ENCODE measurements around the gene KMT5B. TPM values are rescaled to one million over a fixed set of nuclear protein-coding genes. Genes with fewer than 3 reads are reported as not detected.

KMT5B gene
- polyA plus RNA-seq, 4 donors: 66.5 to 81.5 (median 77.6) TPM

DNA sequence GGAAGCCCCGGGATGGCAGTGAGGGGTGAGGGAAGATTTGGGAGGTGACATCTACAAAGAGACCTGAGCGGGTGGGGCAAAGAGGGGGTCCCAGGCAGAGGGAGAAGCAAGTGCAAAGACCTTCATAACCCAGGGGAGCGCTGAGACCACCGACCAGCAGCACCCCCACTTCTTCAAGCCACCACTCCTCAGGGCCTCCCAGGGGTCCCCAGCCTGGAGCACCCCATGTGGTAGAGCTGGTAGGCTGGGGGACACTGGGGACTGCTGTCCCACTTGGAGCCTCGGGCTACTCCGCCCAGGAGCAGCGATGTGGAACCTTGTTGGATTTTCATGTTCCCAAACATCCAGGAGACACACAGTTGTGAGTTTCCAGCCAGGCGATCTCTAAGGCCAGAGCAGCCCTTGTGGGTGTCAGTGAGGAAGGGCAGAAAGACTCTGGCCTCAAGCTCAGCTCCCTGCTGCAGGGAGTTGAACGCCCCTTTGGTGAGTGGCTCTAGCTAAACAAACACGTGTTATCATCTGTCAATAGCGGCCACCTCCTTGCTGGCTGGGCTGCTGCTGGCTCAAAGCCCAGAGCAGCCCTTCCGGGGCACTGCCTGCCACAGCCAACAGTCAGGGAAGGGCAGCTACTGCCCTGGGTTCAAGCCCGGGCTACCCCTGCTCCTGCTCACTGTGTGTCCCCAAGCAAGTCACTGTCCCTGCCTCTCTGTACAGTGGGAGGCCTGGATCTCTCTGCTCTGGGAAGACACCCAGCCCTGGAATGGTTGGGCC, 66.2 kb downstream of the KMT5B start:
- DNase-seq (ENCODE audit: low read depth in 4 of 4, low spot score in 2 of 4): no peak

- no peak for DNase-seq (ENCODE audit: low read depth in 4 of 4, low spot score in 2 of 4)
Observed at GRCh38 chr11:68146010-68146540, 67.0 kb downstream of the KMT5B start.

DNA sequence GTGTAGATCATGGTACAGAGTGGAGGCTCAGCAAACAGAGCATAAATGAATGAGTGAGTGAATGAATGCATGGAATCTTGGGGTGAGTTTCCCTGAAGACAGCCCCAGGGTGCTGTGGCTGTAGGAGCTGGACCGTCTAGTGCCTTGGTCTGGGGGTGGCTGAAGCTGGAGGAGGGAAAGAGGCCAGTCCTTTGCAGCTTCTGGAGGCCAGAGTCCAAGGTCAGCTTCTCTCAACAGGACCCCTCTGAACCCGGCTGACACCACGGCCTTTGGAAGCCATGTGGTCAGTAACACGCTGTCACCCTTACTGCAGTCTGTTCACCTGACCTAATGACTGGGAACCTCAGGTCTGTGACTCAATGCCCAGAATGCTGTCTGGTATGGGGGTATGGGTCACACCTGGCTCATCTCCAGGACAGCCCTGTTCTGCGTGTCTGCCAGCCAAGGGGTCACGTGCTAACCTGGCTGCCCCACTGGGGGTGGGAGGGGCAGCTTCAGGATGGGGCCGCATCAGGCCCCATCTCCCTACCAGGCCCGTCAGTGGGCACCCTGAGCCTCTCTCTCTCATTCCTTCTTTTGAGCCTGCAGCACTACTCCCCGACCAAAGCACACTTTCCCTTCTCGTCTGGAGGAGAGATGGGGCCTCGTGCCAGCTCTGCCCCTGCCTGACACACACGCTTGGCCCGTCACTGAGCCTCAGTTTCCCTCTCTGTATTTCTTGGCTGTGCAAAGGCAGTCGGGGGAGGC, 67.8 kb downstream of the KMT5B start:
- DNase-seq (ENCODE audit: low read depth in 4 of 4, low spot score in 2 of 4): no peak

GRCh38 chr11:68143310-68143689, 69.8 kb downstream of the KMT5B start:
- DNase-seq (ENCODE audit: low read depth in 4 of 4, low spot score in 2 of 4): no peak

DNA sequence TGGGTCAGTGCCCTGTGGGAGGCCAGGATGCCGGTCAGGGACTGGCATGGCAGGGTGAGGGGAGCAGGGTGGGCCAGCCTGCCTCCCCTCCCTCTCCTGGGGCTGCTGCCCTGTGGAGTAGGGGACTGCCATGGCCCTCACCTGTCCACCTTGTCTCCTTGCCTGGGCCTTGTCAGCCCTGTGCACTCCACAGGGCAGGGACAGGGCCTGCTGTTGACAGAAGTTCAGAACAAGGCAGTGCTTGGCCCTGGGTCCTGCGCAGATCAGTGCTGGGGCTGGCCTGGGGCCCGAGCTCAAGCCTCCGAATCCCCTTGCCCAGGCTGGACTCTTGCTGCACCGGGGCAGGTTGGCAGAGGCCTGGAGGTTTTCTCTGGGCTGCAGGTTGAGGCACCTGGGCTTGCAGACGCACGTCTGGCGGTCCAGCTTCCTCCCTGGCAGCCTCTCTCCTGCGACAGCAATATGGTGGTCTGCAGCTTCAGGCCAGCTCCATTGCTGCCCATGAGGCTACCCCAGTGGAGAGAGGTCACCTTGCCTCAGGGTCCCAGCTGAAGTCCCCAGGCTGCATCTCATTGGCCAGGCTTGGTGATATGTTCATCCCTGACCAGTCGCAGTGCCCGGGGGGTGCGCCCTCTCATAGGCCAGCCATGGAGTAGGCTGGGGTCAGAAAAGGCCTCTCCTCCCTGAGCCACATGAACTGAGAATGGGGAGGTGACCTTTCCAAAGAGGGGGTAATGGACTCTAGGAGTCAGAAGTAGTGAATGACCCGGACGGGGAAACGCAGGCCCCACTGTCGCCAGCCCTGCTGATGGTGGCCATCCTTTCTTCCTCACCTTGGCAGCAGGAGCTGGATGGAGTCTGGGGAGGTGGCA, 70.4 kb downstream of the KMT5B start:
- no peak for DNase-seq (ENCODE audit: low read depth in 4 of 4, low spot score in 2 of 4)

DNA sequence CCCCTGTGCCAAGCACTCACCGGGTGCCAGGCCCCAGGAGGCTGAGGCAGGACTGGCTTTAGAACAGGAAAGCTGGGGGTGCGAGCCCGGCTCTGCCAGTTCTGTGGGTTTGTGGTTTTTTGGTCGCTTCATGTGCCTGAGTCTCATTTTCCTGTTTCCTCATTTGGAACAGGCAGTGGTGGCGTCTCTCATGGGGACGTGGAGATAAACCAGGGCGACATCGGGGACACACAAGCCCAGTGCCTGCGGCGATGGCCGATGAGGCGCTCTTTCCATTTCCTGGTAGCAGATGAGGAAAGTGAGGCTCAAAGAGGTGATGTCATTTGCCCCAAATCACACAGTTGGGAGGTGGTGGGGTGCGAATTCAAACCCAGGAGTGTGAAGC, 71.1 kb downstream of the KMT5B start:
- no peak for DNase-seq (ENCODE audit: low read depth in 4 of 4, low spot score in 2 of 4)

DNA sequence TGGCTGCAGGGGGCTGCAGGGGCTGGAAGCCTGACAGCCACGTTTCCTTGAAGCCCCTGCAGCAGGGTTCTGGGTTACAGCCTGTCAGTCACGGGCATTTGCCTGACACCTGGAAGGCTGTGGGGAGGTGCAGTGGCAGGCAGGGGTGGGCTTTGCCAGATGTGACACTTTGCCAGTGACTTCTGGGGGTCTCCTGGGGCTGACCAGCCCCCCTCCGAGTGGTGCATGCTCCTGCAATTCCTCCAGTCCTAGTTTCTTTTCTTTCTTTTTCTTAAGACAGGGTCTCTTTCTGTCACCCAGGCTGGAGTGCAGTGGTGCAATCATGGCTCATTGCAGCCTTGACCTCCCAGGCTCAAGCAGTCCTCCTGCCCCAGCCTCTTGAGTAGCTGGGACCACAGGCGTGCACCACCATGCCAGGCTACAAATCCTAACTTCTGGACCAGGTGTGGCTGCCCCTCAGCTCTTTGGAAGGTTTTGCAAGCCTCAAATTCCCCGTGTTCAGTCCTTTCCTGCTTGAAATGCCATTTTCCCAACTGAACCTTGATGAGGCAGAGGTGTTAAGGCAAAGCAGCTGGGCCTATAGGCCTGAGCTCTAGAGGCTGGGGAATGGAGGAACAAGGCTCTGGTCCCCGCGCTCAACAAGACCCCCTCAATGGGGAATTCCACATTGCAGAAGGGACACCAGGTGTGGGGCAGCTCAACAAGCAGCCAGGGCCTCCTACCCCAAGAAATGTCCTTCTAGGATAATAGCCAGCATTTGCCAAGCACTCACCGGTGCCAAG, 71.7 kb downstream of the KMT5B start:
- DNase-seq (ENCODE audit: low read depth in 4 of 4, low spot score in 2 of 4): no peak

DNA sequence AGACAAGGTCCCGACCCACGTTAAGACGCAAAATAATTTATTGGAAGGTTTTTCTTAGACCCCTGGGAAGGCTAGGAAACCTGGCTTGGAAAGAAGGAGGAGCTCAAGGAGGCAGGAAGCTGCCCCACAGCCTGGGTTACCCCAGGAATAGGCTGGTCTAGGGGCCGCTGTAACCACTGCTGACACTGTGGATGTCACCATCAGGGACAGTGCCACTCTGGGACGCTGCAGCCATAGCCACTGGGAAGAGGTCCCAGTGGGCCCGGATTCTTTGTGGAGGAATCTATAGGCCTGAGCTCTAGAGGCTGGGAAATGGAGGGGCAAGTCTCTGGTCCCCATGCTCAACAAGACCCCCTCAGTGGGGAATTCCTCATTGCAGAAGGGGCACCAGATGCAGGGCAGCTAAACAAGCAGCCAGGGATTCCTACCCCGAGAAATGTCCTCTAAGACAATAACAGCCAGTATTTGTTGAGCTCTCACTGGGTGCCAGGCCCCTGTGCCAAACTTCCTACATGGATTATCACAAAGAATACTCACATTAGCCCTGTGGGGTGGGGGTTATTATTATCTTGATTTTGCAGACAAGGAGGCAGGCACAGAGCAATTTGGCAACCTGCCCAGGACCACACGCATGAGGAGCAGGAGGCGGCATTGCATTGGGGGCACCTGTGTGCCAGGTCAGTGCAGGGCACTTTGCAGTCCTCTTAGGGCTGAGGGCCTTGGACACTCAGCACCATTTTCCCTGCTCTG, 72.4 kb downstream of the KMT5B start:
- no peak for DNase-seq (ENCODE audit: low read depth in 4 of 4, low spot score in 2 of 4)

DNA sequence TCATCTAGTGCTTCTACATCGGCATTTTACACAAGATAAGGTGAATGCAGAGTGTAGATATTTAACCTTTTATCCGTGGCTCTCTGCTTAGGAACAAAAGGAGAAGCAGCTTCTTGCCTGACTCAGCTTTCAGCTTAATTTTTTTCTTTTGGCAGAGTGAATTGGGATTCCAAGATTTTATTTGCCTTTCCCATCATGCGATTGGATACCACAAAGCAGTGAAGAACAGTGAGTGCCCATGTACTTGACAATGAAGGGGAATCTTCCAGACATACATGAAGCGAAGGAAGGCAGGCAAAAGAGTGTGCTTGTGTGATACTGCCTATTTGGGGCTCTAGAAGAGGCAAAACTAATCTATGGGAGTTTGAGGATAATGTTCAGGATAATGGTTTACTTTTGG, 74.9 kb downstream of the KMT5B start:
- no peak for DNase-seq (ENCODE audit: low read depth in 4 of 4, low spot score in 2 of 4)

- DNase-seq (ENCODE audit: low read depth in 4 of 4, low spot score in 2 of 4): no peak
Observed at GRCh38 chr11:68137833-68138232, 75.3 kb downstream of the KMT5B start.

GRCh38 chr11:68136866-68137265, 76.2 kb downstream of the KMT5B start:
- DNase-seq (ENCODE audit: low read depth in 4 of 4, low spot score in 2 of 4): no peak

DNA sequence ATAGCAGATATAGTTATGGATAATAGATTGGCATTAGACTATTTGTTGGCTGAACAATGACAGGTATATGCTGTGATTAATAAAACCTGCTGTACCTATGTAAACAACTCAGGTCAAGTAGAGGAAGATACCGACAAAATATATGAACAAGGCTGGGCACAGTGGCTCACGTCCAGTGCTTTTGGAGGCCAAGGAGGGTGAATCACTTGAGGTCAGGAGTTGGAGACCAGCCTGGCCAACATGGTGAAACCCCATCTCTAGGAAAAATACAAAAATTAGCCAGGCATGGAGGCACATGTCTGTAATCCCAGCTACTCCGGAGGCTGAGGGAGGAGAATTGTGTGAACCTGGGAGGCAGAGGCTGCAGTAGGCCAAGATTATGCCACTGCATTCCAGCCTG, 77.9 kb downstream of the KMT5B start:
- DNase-seq (ENCODE audit: low read depth in 4 of 4, low spot score in 2 of 4): no peak

DNA sequence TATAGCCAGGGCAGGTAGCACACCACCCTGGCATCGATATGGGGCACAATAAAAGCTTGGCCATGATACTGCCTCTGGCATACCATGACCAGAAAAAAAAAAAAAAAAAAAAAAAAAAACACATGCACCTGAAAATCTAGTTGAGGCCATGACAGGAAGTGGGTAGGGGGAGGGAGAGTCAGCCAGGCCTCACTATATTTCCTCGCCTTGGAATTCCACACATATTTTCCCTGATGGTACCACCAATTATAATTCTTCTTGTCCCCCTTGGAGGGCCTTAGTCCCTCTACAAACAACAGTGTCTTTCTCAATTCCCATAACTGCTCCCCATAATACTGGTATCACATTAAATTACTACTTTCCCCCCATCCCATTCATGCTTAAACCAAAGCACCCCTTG, 79.3 kb downstream of the KMT5B start:
- no peak for DNase-seq (ENCODE audit: low read depth in 4 of 4, low spot score in 2 of 4)

DNA sequence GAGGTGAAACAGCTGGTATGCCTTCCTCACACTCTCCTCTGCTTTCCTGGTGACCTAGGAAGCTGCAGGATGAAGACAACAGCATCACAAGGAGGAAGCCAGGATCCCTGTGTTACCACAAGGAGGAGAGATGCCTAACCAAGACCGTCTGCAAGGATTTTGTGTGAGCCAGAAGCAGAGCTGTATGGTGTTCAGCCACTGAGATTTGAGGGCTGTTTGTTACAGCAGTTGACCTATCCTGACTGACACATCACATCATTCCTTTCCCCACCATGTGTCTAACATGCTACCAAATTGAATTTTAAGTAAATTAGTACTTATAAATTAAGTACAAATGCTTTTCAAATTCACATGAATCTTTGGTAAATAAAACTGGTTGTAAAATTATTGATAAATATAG, 83.0 kb downstream of the KMT5B start:
- no peak for DNase-seq (ENCODE audit: low read depth in 4 of 4, low spot score in 2 of 4)

DNA sequence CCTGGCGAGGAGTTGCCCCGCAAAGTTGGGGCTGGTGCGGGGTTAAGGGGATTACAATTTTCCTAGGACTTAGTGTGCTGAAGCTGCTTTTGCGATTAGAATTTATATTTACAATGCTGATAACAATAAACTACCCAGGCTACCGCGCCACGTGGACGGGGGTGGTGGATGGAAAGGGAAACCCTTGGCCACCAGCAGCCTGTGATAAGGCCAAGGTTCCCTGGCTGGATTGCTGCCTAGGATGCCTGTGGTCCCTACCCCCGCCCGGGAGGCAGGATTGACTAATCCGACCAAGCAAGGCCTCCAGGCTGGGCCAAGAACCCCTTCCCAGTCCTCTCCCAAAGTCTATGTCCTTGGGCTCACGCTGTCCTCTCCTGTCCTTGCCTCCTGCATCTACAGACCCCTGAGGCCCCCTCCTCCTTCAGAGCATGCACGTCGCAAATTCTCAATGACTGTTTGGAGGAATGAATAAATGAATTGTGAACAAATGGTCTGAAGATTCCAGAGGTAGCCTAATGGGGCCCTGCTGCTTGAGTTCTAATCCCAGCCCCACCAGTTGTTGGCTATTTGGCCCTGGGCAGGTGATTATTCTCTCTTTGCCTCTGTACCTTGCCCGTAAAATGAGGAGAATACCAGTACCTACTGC, 84.3 kb downstream of the KMT5B start:
- no peak for DNase-seq (ENCODE audit: low read depth in 4 of 4, low spot score in 2 of 4)

DNA sequence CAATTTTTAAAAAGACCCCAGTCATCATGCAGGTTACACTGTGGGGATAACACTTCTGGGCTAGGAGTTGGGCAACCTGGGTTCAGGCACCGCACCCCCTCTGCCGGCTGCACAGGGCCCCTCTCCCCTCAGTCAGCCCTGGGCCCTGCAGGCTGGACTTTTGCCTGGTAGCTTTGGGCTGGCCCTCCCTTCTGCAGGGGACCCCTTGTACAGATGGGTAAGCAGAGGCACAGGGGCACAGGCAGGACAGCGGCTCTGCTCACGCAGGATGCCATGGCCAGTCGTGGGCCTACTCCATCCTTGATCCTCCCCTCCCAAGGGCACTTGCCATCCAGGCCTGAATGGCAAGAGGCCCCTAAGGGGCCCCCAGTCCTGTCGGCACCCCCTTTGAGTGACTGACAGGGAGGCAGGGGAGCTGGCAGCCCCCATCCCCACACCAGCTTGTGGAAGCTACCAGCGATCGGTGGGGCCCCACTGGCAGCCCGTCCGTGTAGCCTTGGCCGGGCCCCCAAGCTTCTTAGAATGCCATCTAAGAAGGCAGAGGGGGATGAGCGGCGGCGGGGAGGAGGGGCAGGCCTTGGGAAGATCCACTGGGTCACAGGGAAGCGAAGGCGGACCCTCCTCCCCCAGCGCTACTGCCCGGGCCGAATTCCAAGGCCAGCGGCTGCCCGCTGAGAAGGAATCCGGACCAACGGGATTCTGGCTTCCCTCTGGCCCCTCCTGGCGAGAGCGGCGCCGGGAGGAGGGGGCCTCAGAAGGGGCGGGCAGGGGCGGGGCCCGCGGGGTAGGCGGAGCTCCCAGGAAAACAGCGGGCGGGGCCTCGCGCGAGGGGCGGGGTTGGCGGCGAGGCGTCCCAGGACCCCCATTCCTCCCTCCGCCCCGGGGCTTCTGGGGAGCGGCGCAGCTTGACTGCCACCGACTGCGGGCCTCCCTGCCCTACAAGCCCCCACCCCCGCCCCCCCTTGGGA, 85.1 kb downstream of the KMT5B start:
- peak; percentile 59 to 82 (median 66) for DNase-seq (ENCODE audit: low read depth in 4 of 4, low spot score in 2 of 4)

DNA sequence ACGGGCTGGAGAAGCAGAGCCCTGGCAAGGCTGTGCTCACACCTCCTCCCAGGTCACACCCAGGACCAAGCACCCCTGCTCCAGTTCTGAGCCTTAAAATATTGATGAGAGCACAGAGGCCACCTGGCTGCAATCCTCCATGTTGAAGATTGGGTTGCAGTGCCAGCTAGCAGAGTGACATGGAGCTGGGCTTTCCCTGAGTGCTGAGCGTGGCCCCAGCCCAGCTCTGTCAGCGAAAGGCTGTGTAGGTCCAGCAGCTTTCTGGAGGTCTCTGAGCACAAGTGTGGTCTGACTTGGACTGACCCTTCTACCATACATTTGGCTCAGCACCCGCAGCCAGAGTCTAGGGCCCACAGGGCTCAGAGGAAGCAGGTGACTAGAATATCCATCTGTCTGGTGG, 87.9 kb downstream of the KMT5B start:
- no peak for DNase-seq (ENCODE audit: low read depth in 4 of 4, low spot score in 2 of 4)

All from left renal cortex interstitium (tissue), 4 donors.